GM19239 (cell line): ENCODE measurements around the gene NMNAT3.

Experiments
- DNase-seq: peaks from one replicate; pipeline ENCODE4 v3.0.0; 2011; ENCODE audit warnings: low spot score; ENCODE audit not compliant: insufficient read length
- FAIRE-seq: peaks from 2 replicates; lab custom pipeline; 2011; peaks lifted over from hg19 to GRCh38; lab: Jason Lieb, UNC

NMNAT3 gene

GRCh38 chr3:139558351-139559266 lies 119.2 kb downstream of the NMNAT3 start:
- DNase-seq (no peak), FAIRE-seq (no peak)

- no peak for DNase-seq
- FAIRE-seq = no peak
Measured at GRCh38 chr3:139557041-139557440, 120.7 kb downstream of the NMNAT3 start.

- no peak for DNase-seq
- no peak for FAIRE-seq
Measured at GRCh38 chr3:139555249-139555648, 122.5 kb downstream of the NMNAT3 start.

- no peak for FAIRE-seq
- no peak for DNase-seq
Measured at GRCh38 chr3:139554628-139555027, 123.1 kb downstream of the NMNAT3 start.

- FAIRE-seq (no peak), DNase-seq (no peak)
Measured at GRCh38 chr3:139552632-139553365, 125.0 kb downstream of the NMNAT3 start.

- FAIRE-seq (no peak), DNase-seq (no peak)
Measured at GRCh38 chr3:139548801-139549200, 129.0 kb downstream of the NMNAT3 start.

- FAIRE-seq = no peak
- no peak for DNase-seq
Measured at GRCh38 chr3:139547666-139548065, 130.1 kb downstream of the NMNAT3 start.

- DNase-seq = no peak
- no peak for FAIRE-seq
Measured at GRCh38 chr3:139546772-139547171, 131.0 kb downstream of the NMNAT3 start.

- DNase-seq (no peak), FAIRE-seq (no peak)
Measured at GRCh38 chr3:139541532-139542288, 136.1 kb downstream of the NMNAT3 start.

- DNase-seq = no peak
- no peak for FAIRE-seq
Measured at GRCh38 chr3:139540651-139541531, 136.9 kb downstream of the NMNAT3 start.

GRCh38 chr3:139538733-139539132 lies 139.0 kb downstream of the NMNAT3 start:
- FAIRE-seq (no peak), DNase-seq (no peak)

GRCh38 chr3:139537795-139538621 lies 139.8 kb downstream of the NMNAT3 start:
- no peak for FAIRE-seq
- no peak for DNase-seq

GRCh38 chr3:139537361-139537760 lies 140.4 kb downstream of the NMNAT3 start:
- DNase-seq (no peak), FAIRE-seq (no peak)

GRCh38 chr3:139534992-139535879 lies 142.5 kb downstream of the NMNAT3 start:
- DNase-seq (no peak), FAIRE-seq (no peak)

GRCh38 chr3:139534455-139534812 lies 143.3 kb downstream of the NMNAT3 start:
- FAIRE-seq = no peak
- no peak for DNase-seq

- FAIRE-seq (no peak), DNase-seq (no peak)
Measured at GRCh38 chr3:139533781-139534454, 143.9 kb downstream of the NMNAT3 start.

- FAIRE-seq (no peak), DNase-seq (no peak)
Measured at GRCh38 chr3:139532976-139533375, 144.8 kb downstream of the NMNAT3 start.
